HG03565 (cell line): ENCODE results near the gene SYNDIG1.

ENCODE experiments used
- ATAC-seq: cut with Tn5 transposase; IDR thresholded peaks from one replicate; pipeline ENCODE4 v1.9.1; 2021; ENCODE audit warnings: mild to moderate bottlenecking, moderate library complexity; ENCODE audit not compliant: unreplicated experiment

The SYNDIG1 gene

GRCh38 chr20:24686156-24686555, 216.7 kb downstream of the SYNDIG1 start:
- no peak for ATAC-seq

GRCh38 chr20:24690408-24690807, 221.0 kb downstream of the SYNDIG1 start:
- ATAC-seq = no peak

GRCh38 chr20:24691901-24692351, 222.5 kb downstream of the SYNDIG1 start:
- no peak for ATAC-seq

- no peak for ATAC-seq
These were observed 223.2 kb downstream of the SYNDIG1 start for GRCh38 chr20:24692446-24693200.

GRCh38 chr20:24693466-24694156, 224.2 kb downstream of the SYNDIG1 start:
- ATAC-seq = no peak

GRCh38 chr20:24694157-24694726, 224.8 kb downstream of the SYNDIG1 start:
- ATAC-seq = no peak

GRCh38 chr20:24694727-24695528, 225.5 kb downstream of the SYNDIG1 start:
- ATAC-seq = no peak

- ATAC-seq = no peak
These were observed 226.2 kb downstream of the SYNDIG1 start for GRCh38 chr20:24695529-24696225.

- no peak for ATAC-seq
These were observed 227.0 kb downstream of the SYNDIG1 start for GRCh38 chr20:24696396-24696795.

GRCh38 chr20:24697411-24697810, 228.0 kb downstream of the SYNDIG1 start:
- ATAC-seq = no peak

- ATAC-seq = no peak
These were observed 228.8 kb downstream of the SYNDIG1 start for GRCh38 chr20:24698189-24698588.

- ATAC-seq = no peak
These were observed 229.3 kb downstream of the SYNDIG1 start for GRCh38 chr20:24698706-24699206.

GRCh38 chr20:24699321-24700165, 230.1 kb downstream of the SYNDIG1 start:
- ATAC-seq = no peak

- no peak for ATAC-seq
These were observed 230.9 kb downstream of the SYNDIG1 start for GRCh38 chr20:24700166-24700860.

- no peak for ATAC-seq
These were observed 231.6 kb downstream of the SYNDIG1 start for GRCh38 chr20:24701027-24701426.

GRCh38 chr20:24701668-24702067, 232.2 kb downstream of the SYNDIG1 start:
- no peak for ATAC-seq

GRCh38 chr20:24702501-24703283, 233.3 kb downstream of the SYNDIG1 start:
- no peak for ATAC-seq

- ATAC-seq = no peak
These were observed 233.8 kb downstream of the SYNDIG1 start for GRCh38 chr20:24703284-24703610.
